Measurements from ENCODE around the gene ITPK1.

DNA sequence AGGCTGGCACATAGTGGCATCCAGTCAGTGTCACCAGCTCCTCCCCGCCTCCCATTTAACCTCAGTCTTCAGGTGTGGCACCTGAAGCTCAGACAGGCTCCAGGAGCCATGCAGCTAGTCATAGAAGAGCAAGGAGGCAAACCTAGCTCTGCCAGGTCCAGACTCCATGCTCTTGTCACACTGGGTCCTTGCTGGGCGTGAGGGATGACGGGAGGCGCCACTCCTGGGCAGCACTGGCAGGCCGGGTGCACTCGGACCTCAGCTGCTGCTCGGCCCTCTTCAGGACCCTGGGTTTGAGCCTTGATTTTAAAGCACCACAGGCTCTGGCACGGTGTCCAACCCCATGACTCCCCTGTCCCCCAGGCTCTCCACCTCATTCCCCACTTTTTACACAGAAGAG lies 24.1 kb downstream of the ITPK1 start:
- no peak for TF ChIP-seq EZH2 (IDR thresholded peaks at IDR 0.05; ENCODE audit: low read depth)
- TF ChIP-seq, protein P1, sequence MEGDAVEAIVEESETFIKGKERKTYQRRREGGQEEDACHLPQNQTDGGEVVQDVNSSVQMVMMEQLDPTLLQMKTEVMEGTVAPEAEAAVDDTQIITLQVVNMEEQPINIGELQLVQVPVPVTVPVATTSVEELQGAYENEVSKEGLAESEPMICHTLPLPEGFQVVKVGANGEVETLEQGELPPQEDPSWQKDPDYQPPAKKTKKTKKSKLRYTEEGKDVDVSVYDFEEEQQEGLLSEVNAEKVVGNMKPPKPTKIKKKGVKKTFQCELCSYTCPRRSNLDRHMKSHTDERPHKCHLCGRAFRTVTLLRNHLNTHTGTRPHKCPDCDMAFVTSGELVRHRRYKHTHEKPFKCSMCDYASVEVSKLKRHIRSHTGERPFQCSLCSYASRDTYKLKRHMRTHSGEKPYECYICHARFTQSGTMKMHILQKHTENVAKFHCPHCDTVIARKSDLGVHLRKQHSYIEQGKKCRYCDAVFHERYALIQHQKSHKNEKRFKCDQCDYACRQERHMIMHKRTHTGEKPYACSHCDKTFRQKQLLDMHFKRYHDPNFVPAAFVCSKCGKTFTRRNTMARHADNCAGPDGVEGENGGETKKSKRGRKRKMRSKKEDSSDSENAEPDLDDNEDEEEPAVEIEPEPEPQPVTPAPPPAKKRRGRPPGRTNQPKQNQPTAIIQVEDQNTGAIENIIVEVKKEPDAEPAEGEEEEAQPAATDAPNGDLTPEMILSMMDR (conservative IDR thresholded peaks at IDR 0.05): no peak
